DND-41 (cell line): ENCODE measurements around the gene CYREN.

ENCODE experiments used
- CTCF ChIP-seq: IDR thresholded peaks from 2 replicates; pipeline ENCODE4 v1.5.1; 2012; ENCODE audit warnings: borderline replicate concordance, low read length, moderate library complexity, mild to moderate bottlenecking; ENCODE audit not compliant: poor library complexity, severe bottlenecking; ENCODE audit errors: extremely low read depth
- EZH2 ChIP-seq: IDR thresholded peaks from 3 replicates; pipeline ENCODE4 v1.6.1; 2012; ENCODE audit warnings: borderline replicate concordance, low read depth, mild to moderate bottlenecking, moderate library complexity, low read length, inconsistent platforms; ENCODE audit not compliant: severe bottlenecking

- no peak for TF ChIP-seq CTCF
- no peak for TF ChIP-seq EZH2
Measured at GRCh38 chr7:135190703-135191102, 20.2 kb upstream of the CYREN start.
